Sigmoid colon (tissue), 7 donors: ENCODE data around the gene BPIFB4. TPM values are rescaled to one million over a fixed set of nuclear protein-coding genes. Genes with fewer than 3 reads are reported as not detected.
A peak's percentile ranks its signal among the peaks of the same experiment; 100 is the strongest.
"Not testable (repeated sequence)": the region's sequence is repeated elsewhere in the genome, so short reads cannot be mapped to it uniquely, and the experiment has no call there.

ENCODE experiments used
- DNase-seq: peaks from one replicate; pipeline ENCODE4 v3.0.0-alpha.2; 2019
- H3K27ac ChIP-seq, 4 donors: fragments of 200-600 bp; sonication (generic); one replicate each; pipeline ENCODE4 v1.5.1; 2016 to 2019; ENCODE audit warnings: mild to moderate bottlenecking in 1 of 4
- H3K27me3 ChIP-seq, 3 donors: fragments of 200-600 bp; sonication (generic); one replicate each; pipeline ENCODE4 v1.5.1; 2019; ENCODE audit warnings: mild to moderate bottlenecking in 1 of 3
- H3K36me3 ChIP-seq, 4 donors: fragments of 200-600 bp; sonication (generic); one replicate each; pipeline ENCODE4 v1.5.1; 2016 to 2019
- H3K4me1 ChIP-seq, 4 donors: fragments of 200-600 bp; sonication (generic); one replicate each; pipeline ENCODE4 v1.5.1; 2017 to 2019
- H3K4me3 ChIP-seq, 4 donors: fragments of 200-600 bp; sonication (generic); one replicate each; pipeline ENCODE4 v1.5.1; 2017 to 2019; ENCODE audit warnings: mild to moderate bottlenecking in 2 of 4, moderate library complexity in 1 of 4
- H3K9me3 ChIP-seq, 4 donors: fragments of 200-600 bp in 3 of 4; sonication (generic) in 3 of 4; one replicate each; pipeline versions ENCODE4 v1.5.1 to v1.6.1; 2013 to 2019
- CTCF ChIP-seq, 4 experiments: fragments of 450-650 bp in 3 of 4; fragments of 200-600 bp in 1 of 4; IDR thresholded peaks; one replicate each; pipeline ENCODE4 v1.5.1; 2016 to 2019; ENCODE audit warnings: antibody characterized with exemption in 4 of 4, mild to moderate bottlenecking in 3 of 4, moderate library complexity in 2 of 4
- EP300 ChIP-seq, 4 donors: sonication (generic); formaldehyde crosslinking; IDR thresholded peaks; one replicate each; pipeline ENCODE4 v1.6.1; 2017; ENCODE audit warnings: antibody characterized with exemption in 4 of 4
- POLR2A ChIP-seq, 2 donors: fragments of 450-650 bp; IDR thresholded peaks; one replicate each; pipeline ENCODE4 v1.6.1; 2016; ENCODE audit warnings: antibody characterized with exemption in 2 of 2, mild to moderate bottlenecking in 2 of 2, moderate library complexity in 2 of 2
- POLR2AphosphoS5 ChIP-seq, 4 donors: sonication (generic); formaldehyde crosslinking; IDR thresholded peaks; one replicate each; pipeline ENCODE4 v1.6.1; 2017; ENCODE audit warnings: antibody characterized with exemption in 4 of 4
- WGBS, 2 donors: extraction: QIAGEN DNeasy Blood & Tissue Kit; methylation state at CpG; one replicate each; pipeline ENCODE4 v1.1.7; 2013; 5-methylcytosine and 5-hydroxymethylcytosine counted together
- intact Hi-C: fragments of 100-400 bp; cut with DNase I; formaldehyde crosslinking; loops from one replicate; pipeline ENCODE4 v1.15.1; 2023
- polyA plus RNA-seq, 3 donors: library from polyadenylated mRNA; stranded (reverse); fragments of 200-250 nt; gene quantifications; one replicate each; pipeline ENCODE4 v1.2.3, GENCODE V29; 2013
- total RNA-seq, 4 donors: library from RNA; depleted of rRNA; stranded (reverse); fragments of >200 nt; gene quantifications; one replicate each; pipeline ENCODE4 v1.1.0, GENCODE V29; 2016
- donor health status: healthy with polysubstance abuse.
- donor health status: Bipolar disorder and iron deficiency.
- donor health status: healthy.

BPIFB4 gene
- total and polyA plus RNA-seq, 7 donors, result not detected

GRCh38 chr20:33093582-33093981, 14.1 kb downstream of the BPIFB4 start:
- intact Hi-C loops, result loop anchor here (10.0 kb wide), 1 partner anchor 189 kb away; no protein-coding TSS in a partner anchor
- Histone ChIP-seq H3K4me3 (no peak overlapping the region), H3K36me3 (no peaks in the 10 kb centered on the region), H3K9me3 (no peaks in the 10 kb centered on the region), H3K4me1 (no peaks in the 10 kb centered on the region), H3K27ac (no peak overlapping the region), H3K27me3 (no peaks in the 10 kb centered on the region)
- 17 to 45% methylated on average over 1 of the region's 1 CpG for WGBS, 2 donors
- TF ChIP-seq EP300 (IDR thresholded peaks at IDR 0.05), result no peak
- no peak for TF ChIP-seq POLR2AphosphoS5 (IDR thresholded peaks at IDR 0.05)
- TF ChIP-seq CTCF (IDR thresholded peaks at IDR 0.05), result no peak
- TF ChIP-seq POLR2A (IDR thresholded peaks at IDR 0.05), result no peak
- DNase-seq, result no peak

GRCh38 chr20:33095249-33095648, 15.8 kb downstream of the BPIFB4 start:
- 90 to 92% methylated on average over 5 of the region's 5 CpGs for WGBS, 2 donors
- Histone ChIP-seq H3K4me1 (no peaks in the 10 kb centered on the region), H3K9me3 (no peaks in the 10 kb centered on the region), H3K36me3 (no peaks in the 10 kb centered on the region), H3K4me3 (no peak overlapping the region), H3K27ac (no peak overlapping the region), H3K27me3 (no peaks in the 10 kb centered on the region)
- TF ChIP-seq POLR2AphosphoS5 (IDR thresholded peaks at IDR 0.05), result no peak
- TF ChIP-seq POLR2A (IDR thresholded peaks at IDR 0.05), result no peak
- no peak for TF ChIP-seq CTCF (IDR thresholded peaks at IDR 0.05)
- no peak for TF ChIP-seq EP300 (IDR thresholded peaks at IDR 0.05)
- no peak for DNase-seq
- intact Hi-C loops, result loop anchor here (10.0 kb wide), 1 partner anchor 190 kb away; no protein-coding TSS in a partner anchor

GRCh38 chr20:33095902-33096584, 16.6 kb downstream of the BPIFB4 start:
- not testable (repeated sequence) for H3K4me1 ChIP-seq, DNase-seq, H3K27ac ChIP-seq, H3K9me3 ChIP-seq, H3K4me3 ChIP-seq, H3K27me3 ChIP-seq, H3K36me3 ChIP-seq
- WGBS, 2 donors, result 43 to 50% methylated on average over 6 of the region's 6 CpGs
- intact Hi-C loops, result loop anchor here (10.0 kb wide), 1 partner anchor 191 kb away; no protein-coding TSS in a partner anchor
- TF ChIP-seq CTCF (IDR thresholded peaks at IDR 0.05), result peak in 3 of 4 experiments; percentile 19 to 39 (median 21)

- Histone ChIP-seq H3K4me1 (no peaks in the 10 kb centered on the region), H3K4me3 (no peak overlapping the region), H3K36me3 (no peaks in the 10 kb centered on the region), H3K27me3 (no peaks in the 10 kb centered on the region), H3K9me3 (no peaks in the 10 kb centered on the region), H3K27ac (no peak overlapping the region)
- intact Hi-C loops, result loop anchor here (10.0 kb wide), 1 partner anchor 192 kb away; no protein-coding TSS in a partner anchor
- no peak for DNase-seq
- 62 to 71% methylated on average over 4 of the region's 4 CpGs for WGBS, 2 donors
- no peak for TF ChIP-seq CTCF (IDR thresholded peaks at IDR 0.05)
- TF ChIP-seq POLR2A (IDR thresholded peaks at IDR 0.05), result no peak
- no peak for TF ChIP-seq EP300 (IDR thresholded peaks at IDR 0.05)
These were observed 17.6 kb downstream of the BPIFB4 start for GRCh38 chr20:33097001-33097400.
